ENCODE measurements around the gene RNF144A. TPM values are rescaled to one million over a fixed set of nuclear protein-coding genes. Genes with fewer than 3 reads are reported as not detected.

RNF144A gene
- total and polyA plus RNA-seq, 9 donors: 10.4 to 47.7 (median 23.9) TPM

DNA sequence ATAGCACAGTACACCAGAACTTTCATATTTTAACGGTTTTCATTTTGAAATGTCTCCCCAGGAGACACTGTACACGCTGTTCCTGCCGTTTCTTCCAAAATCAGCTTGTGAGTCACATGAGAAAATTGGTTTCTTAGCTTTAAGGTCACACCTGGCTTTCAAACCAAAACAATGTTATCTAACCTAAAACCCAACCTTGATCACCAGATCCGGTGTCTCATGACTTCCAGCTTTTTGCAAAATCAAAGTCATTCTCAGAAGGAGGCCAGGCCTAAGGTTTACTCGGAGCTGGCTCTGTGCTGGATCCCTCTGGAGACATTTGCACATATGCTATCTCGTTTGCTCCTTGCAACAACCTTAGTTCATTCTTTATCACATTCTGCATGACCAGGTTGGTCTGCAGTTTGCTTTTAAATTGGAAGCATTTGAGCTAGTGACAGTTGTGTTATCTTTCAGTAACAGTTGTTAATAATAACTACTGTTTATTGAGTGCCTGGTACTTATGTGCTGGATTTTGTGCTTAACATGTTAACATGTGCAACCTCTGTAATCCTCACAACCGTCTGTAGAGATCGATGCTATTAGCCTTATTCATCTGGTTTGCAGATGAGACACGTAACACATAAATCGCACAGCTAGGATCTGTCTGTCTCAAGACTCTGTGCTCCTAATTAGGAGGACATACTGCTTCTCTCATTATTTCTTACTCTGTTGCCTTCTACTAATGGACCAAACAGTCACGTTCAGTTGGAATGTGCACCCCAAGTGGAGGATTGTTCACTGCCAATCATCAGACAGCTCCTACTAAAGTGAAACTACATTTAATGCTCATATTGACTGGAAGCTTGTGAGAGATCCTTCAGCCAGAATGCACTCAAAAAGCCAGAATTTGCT is 105.5 kb downstream of the RNF144A start:
- DNase-seq: no peak
- Histone ChIP-seq H3K9me3 (no peaks in the 10 kb centered on the region), H3K36me3 (no peaks in the 10 kb centered on the region), H3K4me3 (no peak overlapping the region), H3K4me1 (ENCODE audit: insufficient read depth) (peaks cover 11% of the 10 kb centered on the region), H3K27ac (peak overlapping the region in 1 of 2 donors; percentile 58), H3K27me3 (no peaks in the 10 kb centered on the region)
- WGBS, 3 donors: 37 to 44% (median 42%) methylated on average over 11 of the region's 11 CpGs
- intact Hi-C loops (cut with DNase I): no loop called here
- TF ChIP-seq, protein P1, sequence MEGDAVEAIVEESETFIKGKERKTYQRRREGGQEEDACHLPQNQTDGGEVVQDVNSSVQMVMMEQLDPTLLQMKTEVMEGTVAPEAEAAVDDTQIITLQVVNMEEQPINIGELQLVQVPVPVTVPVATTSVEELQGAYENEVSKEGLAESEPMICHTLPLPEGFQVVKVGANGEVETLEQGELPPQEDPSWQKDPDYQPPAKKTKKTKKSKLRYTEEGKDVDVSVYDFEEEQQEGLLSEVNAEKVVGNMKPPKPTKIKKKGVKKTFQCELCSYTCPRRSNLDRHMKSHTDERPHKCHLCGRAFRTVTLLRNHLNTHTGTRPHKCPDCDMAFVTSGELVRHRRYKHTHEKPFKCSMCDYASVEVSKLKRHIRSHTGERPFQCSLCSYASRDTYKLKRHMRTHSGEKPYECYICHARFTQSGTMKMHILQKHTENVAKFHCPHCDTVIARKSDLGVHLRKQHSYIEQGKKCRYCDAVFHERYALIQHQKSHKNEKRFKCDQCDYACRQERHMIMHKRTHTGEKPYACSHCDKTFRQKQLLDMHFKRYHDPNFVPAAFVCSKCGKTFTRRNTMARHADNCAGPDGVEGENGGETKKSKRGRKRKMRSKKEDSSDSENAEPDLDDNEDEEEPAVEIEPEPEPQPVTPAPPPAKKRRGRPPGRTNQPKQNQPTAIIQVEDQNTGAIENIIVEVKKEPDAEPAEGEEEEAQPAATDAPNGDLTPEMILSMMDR (IDR thresholded peaks at IDR 0.05): no peak
- TF ChIP-seq POLR2A (IDR thresholded peaks at IDR 0.05) (no peak), EP300 (IDR thresholded peaks at IDR 0.05) (no peak)

DNA sequence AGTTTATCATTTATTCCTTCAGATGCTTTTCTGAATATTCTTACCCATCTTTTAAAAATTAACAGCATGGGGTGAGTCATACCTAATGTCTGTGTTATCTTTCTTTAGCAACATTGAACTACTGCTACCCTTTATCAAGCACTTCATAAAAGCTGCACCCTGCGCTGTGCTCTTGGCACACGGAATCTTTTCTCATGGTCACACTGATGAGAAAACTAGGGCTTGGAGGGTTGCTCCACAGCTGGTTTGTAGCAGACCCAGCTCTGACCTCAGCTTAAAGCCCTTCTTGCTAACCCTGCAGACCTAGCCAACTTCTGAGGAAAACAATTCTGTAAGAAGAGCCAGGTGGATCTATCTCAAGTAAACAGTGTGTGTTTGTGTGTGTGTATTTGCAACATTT is 106.3 kb downstream of the RNF144A start:
- TF ChIP-seq POLR2A (IDR thresholded peaks at IDR 0.05) (no peak), EP300 (IDR thresholded peaks at IDR 0.05) (no peak)
- TF ChIP-seq, protein P1 (IDR thresholded peaks at IDR 0.05): no peak
- 11 to 21% (median 11%) methylated on average over 2 of the region's 2 CpGs for WGBS, 3 donors
- Histone ChIP-seq H3K4me1 (ENCODE audit: insufficient read depth) (peaks cover 6% of the 10 kb centered on the region), H3K4me3 (no peak overlapping the region), H3K36me3 (no peaks in the 10 kb centered on the region), H3K27ac (peak overlapping the region in 1 of 2 donors; percentile 58), H3K27me3 (no peaks in the 10 kb centered on the region), H3K9me3 (no peaks in the 10 kb centered on the region)
- DNase-seq: peak in 1 of 5 donors; percentile 61
- intact Hi-C loops (cut with DNase I): no loop called here

GRCh38 chr2:7024261-7024660 is 107.0 kb downstream of the RNF144A start:
- H3K4me3 ChIP-seq: no peak overlapping the region
- H3K9me3 ChIP-seq: no peaks in the 10 kb centered on the region
- peak; percentile 41 to 71 (median 69) for DNase-seq
- H3K36me3 ChIP-seq: no peaks in the 10 kb centered on the region
- intact Hi-C loops (cut with DNase I): no loop called here
- H3K4me1 ChIP-seq (ENCODE audit: insufficient read depth): peaks cover 6% of the 10 kb centered on the region
- no peaks in the 10 kb centered on the region for H3K27me3 ChIP-seq
- no peak for TF ChIP-seq EP300 (IDR thresholded peaks at IDR 0.05)
- TF ChIP-seq, protein P1 (IDR thresholded peaks at IDR 0.05): no peak
- TF ChIP-seq POLR2A (IDR thresholded peaks at IDR 0.05): no peak
- 24 to 56% (median 51%) methylated on average over 18 of the region's 18 CpGs for WGBS, 3 donors
- peak overlapping the region in 1 of 2 donors; percentile 58 for H3K27ac ChIP-seq

GRCh38 chr2:7025082-7025481 is 107.9 kb downstream of the RNF144A start:
- no peaks in the 10 kb centered on the region for H3K27me3 ChIP-seq
- no peaks in the 10 kb centered on the region for H3K9me3 ChIP-seq
- H3K27ac ChIP-seq: peak overlapping the region in 1 of 2 donors; percentile 58
- peaks cover 6% of the 10 kb centered on the region for H3K4me1 ChIP-seq (ENCODE audit: insufficient read depth)
- intact Hi-C loops (cut with DNase I): loop anchor here in 1 of 4 donors (5.0 kb wide), 1 partner anchor 108 kb away; the partner anchor contains the start of gene RNF144A
- DNase-seq: no peak
- 73 to 86% (median 85%) methylated on average over 9 of the region's 9 CpGs for WGBS, 3 donors
- no peaks in the 10 kb centered on the region for H3K36me3 ChIP-seq
- no peak overlapping the region for H3K4me3 ChIP-seq
- no peak for TF ChIP-seq EP300 (IDR thresholded peaks at IDR 0.05)
- TF ChIP-seq, protein P1 (IDR thresholded peaks at IDR 0.05): no peak
- no peak for TF ChIP-seq POLR2A (IDR thresholded peaks at IDR 0.05)

All from ovary (tissue), 9 donors.